Measurements from ENCODE around the gene HOXA1. TPM values are rescaled to one million over a fixed set of nuclear protein-coding genes. Genes with fewer than 3 reads are reported as not detected.

The HOXA1 gene
- total RNA-seq, 1 experiment from 2014 or later: 4.4 TPM

- Histone ChIP-seq H3K4me1 (ENCODE audit: low read length) (no peaks in the 10 kb centered on the region), H3K9me3 (ENCODE audit: low read length) (no peaks in the 10 kb centered on the region), H3K4me2 (ENCODE audit: low read depth, low read length, poor library complexity, severe bottlenecking) (no peak overlapping the region), H3K9ac (ENCODE audit: low read length) (no peak overlapping the region), H3K79me2 (ENCODE audit: low read length) (no peaks in the 10 kb centered on the region), H4K20me1 (ENCODE audit: insufficient read depth, low read depth, low read length) (no peaks in the 10 kb centered on the region), H3K36me3 (ENCODE audit: insufficient read depth, low read length) (no peaks in the 10 kb centered on the region; the same call in 1 of the 2 replicates), H2AFZ (ENCODE audit: low read length) (no peak overlapping the region), H3K4me3 (ENCODE audit: low read length) (no peak overlapping the region), H3K9me2 (replicated peaks; ENCODE audit: insufficient read depth, low read length) (no peaks in the 10 kb centered on the region), H3K27me3 (ENCODE audit: low read length) (no peaks in the 10 kb centered on the region), H3K27ac (ENCODE audit: low read length) (no peak overlapping the region)
- no peak for DNase-seq
Observed at GRCh38 chr7:27111042-27111750, 15.4 kb upstream of the HOXA1 start.

DNA sequence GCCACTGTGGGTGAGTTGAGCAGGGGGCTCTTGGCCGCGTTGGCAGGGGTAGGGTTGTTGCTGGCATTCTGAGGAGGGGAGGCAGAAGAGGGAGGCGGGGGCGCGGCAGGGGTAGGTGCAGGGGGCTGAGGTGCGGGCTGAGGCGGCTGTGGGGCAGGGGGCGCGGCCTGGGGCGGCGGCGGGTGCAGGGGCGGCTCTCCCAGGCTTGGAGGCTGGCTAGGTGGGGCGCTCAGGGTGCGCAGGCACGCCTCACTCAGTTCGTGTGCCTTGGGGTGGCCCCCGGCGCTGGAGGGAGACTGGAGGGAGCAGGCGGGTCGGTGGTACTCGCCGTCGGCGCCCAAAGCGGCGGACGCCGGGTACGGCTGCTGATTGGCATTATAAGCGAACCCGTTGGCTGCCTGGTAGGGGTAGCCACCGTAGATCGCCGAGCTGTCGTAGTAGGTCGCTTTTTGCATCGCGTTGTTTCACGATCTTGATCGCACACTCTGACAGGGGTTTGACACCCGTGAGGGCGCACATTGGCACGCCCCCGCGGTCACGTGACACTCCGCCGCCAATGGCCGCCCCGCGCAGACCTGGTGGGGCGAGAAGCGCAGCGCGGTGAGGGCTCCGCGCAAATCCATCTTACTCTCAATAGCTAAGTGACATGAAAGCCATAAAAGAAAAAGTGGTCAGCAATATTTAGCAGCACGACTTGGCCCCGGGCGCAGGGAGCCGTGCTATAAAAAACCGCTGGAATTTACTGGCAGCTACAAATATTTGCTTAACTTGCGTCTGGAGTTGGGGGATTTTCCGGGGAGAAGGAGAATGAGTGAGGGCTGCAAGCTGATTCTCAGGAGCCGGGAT, 14.6 kb upstream of the HOXA1 start:
- H2AFZ ChIP-seq (ENCODE audit: low read length): no peak overlapping the region
- no peaks in the 10 kb centered on the region; the same call in 1 of the 2 replicates for H3K36me3 ChIP-seq (ENCODE audit: insufficient read depth, low read length)
- H3K9me3 ChIP-seq (ENCODE audit: low read length): no peaks in the 10 kb centered on the region
- H3K9ac ChIP-seq (ENCODE audit: low read length): no peak overlapping the region
- H3K9me2 ChIP-seq (replicated peaks; ENCODE audit: insufficient read depth, low read length): no peaks in the 10 kb centered on the region
- no peak for DNase-seq
- no peak overlapping the region for H3K4me2 ChIP-seq (ENCODE audit: low read depth, low read length, poor library complexity, severe bottlenecking)
- no peak overlapping the region for H3K27ac ChIP-seq (ENCODE audit: low read length)
- no peak overlapping the region for H3K4me3 ChIP-seq (ENCODE audit: low read length)
- H3K79me2 ChIP-seq (ENCODE audit: low read length): no peaks in the 10 kb centered on the region
- H3K27me3 ChIP-seq (ENCODE audit: low read length): no peaks in the 10 kb centered on the region
- no peaks in the 10 kb centered on the region for H4K20me1 ChIP-seq (ENCODE audit: insufficient read depth, low read depth, low read length)
- H3K4me1 ChIP-seq (ENCODE audit: low read length): no peaks in the 10 kb centered on the region

- H3K4me3 ChIP-seq (ENCODE audit: low read length): no peak overlapping the region
- no peaks in the 10 kb centered on the region; the same call in 1 of the 2 replicates for H3K36me3 ChIP-seq (ENCODE audit: insufficient read depth, low read length)
- no peak overlapping the region for H3K27ac ChIP-seq (ENCODE audit: low read length)
- no peak overlapping the region for H3K9ac ChIP-seq (ENCODE audit: low read length)
- no peaks in the 10 kb centered on the region for H3K4me1 ChIP-seq (ENCODE audit: low read length)
- no peak for DNase-seq
- H3K9me2 ChIP-seq (replicated peaks; ENCODE audit: insufficient read depth, low read length): no peaks in the 10 kb centered on the region
- H3K27me3 ChIP-seq (ENCODE audit: low read length): no peaks in the 10 kb centered on the region
- no peak overlapping the region for H3K4me2 ChIP-seq (ENCODE audit: low read depth, low read length, poor library complexity, severe bottlenecking)
- H2AFZ ChIP-seq (ENCODE audit: low read length): no peak overlapping the region
- H3K9me3 ChIP-seq (ENCODE audit: low read length): no peaks in the 10 kb centered on the region
- H4K20me1 ChIP-seq (ENCODE audit: insufficient read depth, low read depth, low read length): 0 out of 2 replicates have a peak, but pooled peaks cover 8% of the 10 kb centered on the region
- no peaks in the 10 kb centered on the region for H3K79me2 ChIP-seq (ENCODE audit: low read length)
Observed at GRCh38 chr7:27109466-27110185, 13.8 kb upstream of the HOXA1 start.

DNA sequence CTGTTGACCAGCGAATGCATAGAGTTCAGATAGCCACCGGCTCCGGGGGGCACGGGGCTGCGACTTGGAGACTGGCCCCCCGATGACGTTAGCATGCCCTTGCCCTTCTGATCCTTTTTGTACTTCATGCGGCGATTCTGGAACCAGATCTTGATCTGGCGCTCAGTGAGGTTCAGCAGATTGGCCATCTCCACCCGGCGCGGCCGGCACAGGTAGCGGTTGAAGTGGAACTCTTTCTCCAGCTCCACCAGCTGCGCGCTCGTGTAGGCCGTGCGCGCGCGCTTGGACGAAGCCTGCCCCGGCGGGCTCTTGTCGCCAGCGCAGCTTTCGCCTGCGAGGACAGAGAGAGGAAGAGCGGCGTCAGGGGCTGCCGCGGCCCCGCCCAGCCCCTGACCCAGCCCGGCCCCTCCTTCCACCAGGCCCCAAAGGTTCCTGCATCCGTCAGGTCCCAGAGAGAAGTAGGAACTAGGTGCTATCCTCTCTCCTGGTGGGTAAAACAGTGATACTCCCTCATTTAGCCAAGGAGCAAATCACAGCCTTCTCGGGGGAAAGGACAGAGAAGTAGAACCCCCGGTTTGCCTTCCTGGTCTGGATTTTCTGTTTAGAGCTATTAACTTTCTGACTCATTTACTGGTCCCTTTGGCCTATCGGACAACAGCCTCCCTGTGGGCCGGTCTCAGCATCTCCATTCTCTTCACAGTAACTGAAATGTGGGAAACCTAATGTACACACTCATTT, 12.8 kb upstream of the HOXA1 start:
- Histone ChIP-seq H4K20me1 (ENCODE audit: insufficient read depth, low read depth, low read length) (0 out of 2 replicates have a peak, but pooled peaks cover 8% of the 10 kb centered on the region), H2AFZ (ENCODE audit: low read length) (no peak overlapping the region), H3K4me2 (ENCODE audit: low read depth, low read length, poor library complexity, severe bottlenecking) (no peak overlapping the region), H3K36me3 (ENCODE audit: insufficient read depth, low read length) (no peaks in the 10 kb centered on the region; the same call in 1 of the 2 replicates), H3K9me3 (ENCODE audit: low read length) (no peaks in the 10 kb centered on the region), H3K4me3 (ENCODE audit: low read length) (no peak overlapping the region), H3K4me1 (ENCODE audit: low read length) (no peaks in the 10 kb centered on the region), H3K79me2 (ENCODE audit: low read length) (no peaks in the 10 kb centered on the region), H3K9me2 (replicated peaks; ENCODE audit: insufficient read depth, low read length) (no peaks in the 10 kb centered on the region), H3K27ac (ENCODE audit: low read length) (no peak overlapping the region), H3K27me3 (ENCODE audit: low read length) (no peaks in the 10 kb centered on the region), H3K9ac (ENCODE audit: low read length) (no peak overlapping the region)
- DNase-seq: no peak

GRCh38 chr7:27107391-27108381, 11.9 kb upstream of the HOXA1 start:
- Histone ChIP-seq H3K9ac (ENCODE audit: low read length) (no peak overlapping the region), H2AFZ (ENCODE audit: low read length) (no peak overlapping the region), H3K79me2 (ENCODE audit: low read length) (no peaks in the 10 kb centered on the region), H3K4me3 (ENCODE audit: low read length) (no peak overlapping the region), H3K9me2 (replicated peaks; ENCODE audit: insufficient read depth, low read length) (no peaks in the 10 kb centered on the region), H3K36me3 (ENCODE audit: insufficient read depth, low read length) (no peaks in the 10 kb centered on the region; the same call in 1 of the 2 replicates), H4K20me1 (ENCODE audit: insufficient read depth, low read depth, low read length) (0 out of 2 replicates have a peak, but pooled peaks cover 8% of the 10 kb centered on the region), H3K27ac (ENCODE audit: low read length) (no peak overlapping the region), H3K9me3 (ENCODE audit: low read length) (no peaks in the 10 kb centered on the region), H3K27me3 (ENCODE audit: low read length) (no peaks in the 10 kb centered on the region), H3K4me2 (ENCODE audit: low read depth, low read length, poor library complexity, severe bottlenecking) (no peak overlapping the region), H3K4me1 (ENCODE audit: low read length) (no peaks in the 10 kb centered on the region)
- DNase-seq: no peak

- Histone ChIP-seq H3K27me3 (ENCODE audit: low read length) (no peaks in the 10 kb centered on the region), H3K4me3 (ENCODE audit: low read length) (no peak overlapping the region), H4K20me1 (ENCODE audit: insufficient read depth, low read depth, low read length) (0 out of 2 replicates have a peak, but pooled peaks cover 8% of the 10 kb centered on the region), H3K4me1 (ENCODE audit: low read length) (no peaks in the 10 kb centered on the region), H3K27ac (ENCODE audit: low read length) (no peak overlapping the region), H3K9ac (ENCODE audit: low read length) (no peak overlapping the region), H3K79me2 (ENCODE audit: low read length) (no peaks in the 10 kb centered on the region), H3K4me2 (ENCODE audit: low read depth, low read length, poor library complexity, severe bottlenecking) (no peak overlapping the region), H3K36me3 (ENCODE audit: insufficient read depth, low read length) (no peaks in the 10 kb centered on the region), H2AFZ (ENCODE audit: low read length) (no peak overlapping the region), H3K9me2 (replicated peaks; ENCODE audit: insufficient read depth, low read length) (no peaks in the 10 kb centered on the region), H3K9me3 (ENCODE audit: low read length) (no peaks in the 10 kb centered on the region)
- DNase-seq: no peak
Observed at GRCh38 chr7:27106901-27107240, 11.1 kb upstream of the HOXA1 start.

All from Karpas-422 (cell line).